Endodermal cell (in vitro differentiated cells): ENCODE data around the gene EPHB1. TPM values are rescaled to one million over a fixed set of nuclear protein-coding genes. Genes with fewer than 3 reads are reported as not detected.

ENCODE experiments used
- DNase-seq: peaks from one replicate; pipeline ENCODE4 v3.0.0-alpha.2; 2017
- H3K27ac ChIP-seq: 2 replicates; pipeline ENCODE4 v1.5.1; 2013; ENCODE audit warnings: mild to moderate bottlenecking, low read depth, low read length, moderate library complexity
- H3K27me3 ChIP-seq: 2 replicates; pipeline ENCODE4 v1.6.1; 2013; ENCODE audit warnings: mild to moderate bottlenecking, low read length, moderate library complexity; ENCODE audit not compliant: insufficient read depth, control insufficient read depth, poor library complexity, severe bottlenecking
- H3K36me3 ChIP-seq: 2 replicates; pipeline ENCODE4 v1.7.0; 2013; ENCODE audit warnings: mild to moderate bottlenecking, low read length, moderate library complexity; ENCODE audit not compliant: control insufficient read depth, insufficient read depth
- H3K4me1 ChIP-seq: one replicate; pipeline ENCODE4 v1.7.0; 2013; ENCODE audit warnings: low read length; ENCODE audit not compliant: control insufficient read depth, insufficient read depth
- H3K4me3 ChIP-seq: 2 replicates; pipeline ENCODE4 v1.5.1; 2013; ENCODE audit warnings: mild to moderate bottlenecking, low read length, moderate library complexity
- H3K9ac ChIP-seq: 2 replicates; pipeline ENCODE4 v1.6.1; 2013; ENCODE audit warnings: mild to moderate bottlenecking, low read length, moderate library complexity; ENCODE audit not compliant: poor library complexity, severe bottlenecking; ENCODE audit errors: extremely low read depth
- H3K9me3 ChIP-seq: 2 replicates; pipeline ENCODE4 v1.6.1; 2013; ENCODE audit warnings: mild to moderate bottlenecking, low read length, moderate library complexity; ENCODE audit not compliant: control insufficient read depth
- H3K27ac Mint-ChIP-seq: 2 replicates; pipeline ENCODE4 v1.8.0; 2020; ENCODE audit warnings: mixed read lengths
- H3K27me3 Mint-ChIP-seq: 2 replicates; pipeline ENCODE4 v1.8.0; 2021; ENCODE audit warnings: mild to moderate bottlenecking, mixed read lengths; ENCODE audit not compliant: insufficient read depth
- H3K36me3 Mint-ChIP-seq: 2 replicates; pipeline ENCODE4 v1.8.0; 2020; ENCODE audit warnings: low read depth, mixed read lengths
- H3K4me1 Mint-ChIP-seq: 2 replicates; pipeline ENCODE4 v1.8.0; 2020; ENCODE audit warnings: mixed read lengths
- H3K4me3 Mint-ChIP-seq: 2 replicates; pipeline ENCODE4 v1.8.0; 2020; ENCODE audit warnings: mild to moderate bottlenecking, moderate library complexity, mixed read lengths
- H3K9me3 Mint-ChIP-seq: 2 replicates; pipeline ENCODE4 v1.8.0; 2020; ENCODE audit warnings: mild to moderate bottlenecking, mixed read lengths
- CTCF ChIP-seq: fragments of 200-600 bp; sonication (generic); conservative IDR thresholded peaks from 2 replicates; pipeline ENCODE4 v1.5.0; 2021; ENCODE audit warnings: antibody characterized with exemption, mild to moderate bottlenecking
- WGBS, 2 experiments: methylation state at CpG; one replicate each; pipeline versions ENCODE4 v1.1.5 to v1.1.7; 2013; ENCODE audit warnings: missing lambda C conversion rate in 2 of 2, mixed read lengths in 1 of 2; ENCODE audit not compliant: insufficient coverage in 1 of 2, insufficient read length in 1 of 2; 5-methylcytosine and 5-hydroxymethylcytosine counted together
- total RNA-seq, 2 donors: library from RNA; stranded (reverse); fragmentation: NEBNext Ultra II Directional in 1 of 2; extraction: Animal tissue kit (Norgen Biotek cat#: 25700) in 1 of 2; gene quantifications; 2 replicates in 1 of 2; 3 replicates in 1 of 2; pipeline ENCODE4 v1.2.1, GENCODE V29; 2021

Gene EPHB1
- total RNA-seq, 2 donors from 2014 or later, result 2.9 to 3.6 TPM

- H3K9me3 Mint-ChIP-seq, result no peaks in the 10 kb centered on the region
- no peaks in the 10 kb centered on the region for H3K4me1 Mint-ChIP-seq
- DNase-seq, result no peak
- Histone ChIP-seq H3K9ac (no peak overlapping the region), H3K9me3 (no peaks in the 10 kb centered on the region), H3K27me3 (peaks cover 37% of the 10 kb centered on the region), H3K4me3 (no peak overlapping the region), H3K36me3 (no peaks in the 10 kb centered on the region), H3K27ac (no peak overlapping the region), H3K4me1 (no peaks in the 10 kb centered on the region)
- H3K4me3 Mint-ChIP-seq, result no peak overlapping the region
- peaks cover 23% of the 10 kb centered on the region for H3K27me3 Mint-ChIP-seq
- no peak for TF ChIP-seq CTCF
- no peaks in the 10 kb centered on the region for H3K36me3 Mint-ChIP-seq
- no peak overlapping the region for H3K27ac Mint-ChIP-seq
- 84 to 87% methylated on average over 4 of the region's 4 CpGs for WGBS, 2 experiments
Observed at GRCh38 chr3:135148398-135149020, 353.4 kb downstream of the EPHB1 start.

- Mint-ChIP-seq H3K9me3 (no peaks in the 10 kb centered on the region), H3K4me3 (no peak overlapping the region), H3K36me3 (no peaks in the 10 kb centered on the region), H3K27ac (no peak overlapping the region), H3K4me1 (no peaks in the 10 kb centered on the region), H3K27me3 (peaks cover 30% of the 10 kb centered on the region)
- Histone ChIP-seq H3K27me3 (peaks cover 44% of the 10 kb centered on the region), H3K4me3 (no peak overlapping the region), H3K27ac (no peak overlapping the region), H3K9me3 (no peaks in the 10 kb centered on the region), H3K4me1 (no peaks in the 10 kb centered on the region), H3K9ac (no peak overlapping the region), H3K36me3 (no peaks in the 10 kb centered on the region)
- no peak for DNase-seq
- WGBS, 2 experiments, result 91 to 92% methylated on average over 11 to 12 of the region's 12 CpGs
- no peak for TF ChIP-seq CTCF
Observed at GRCh38 chr3:135149707-135150681, 354.9 kb downstream of the EPHB1 start.

GRCh38 chr3:135154186-135154585 lies 359.1 kb downstream of the EPHB1 start:
- Histone ChIP-seq H3K36me3 (no peaks in the 10 kb centered on the region), H3K27ac (no peak overlapping the region), H3K9ac (no peak overlapping the region), H3K4me3 (no peak overlapping the region), H3K27me3 (peaks cover 38% of the 10 kb centered on the region), H3K4me1 (no peaks in the 10 kb centered on the region), H3K9me3 (no peaks in the 10 kb centered on the region)
- Mint-ChIP-seq H3K27ac (no peak overlapping the region), H3K4me3 (no peak overlapping the region), H3K9me3 (no peaks in the 10 kb centered on the region), H3K4me1 (no peaks in the 10 kb centered on the region), H3K27me3 (peaks cover 36% of the 10 kb centered on the region), H3K36me3 (no peaks in the 10 kb centered on the region)
- no peak for TF ChIP-seq CTCF
- DNase-seq, result no peak
- WGBS, 2 experiments, result 96 to 100% methylated on average over 1 to 2 of the region's 2 CpGs
